VCaP (cell line): ENCODE data around the gene DGKE.

Experiments
- H3K27ac ChIP-seq: fragments of 450-650 bp; 2 replicates; pipeline ENCODE4 v1.5.1; 2017
- CTCF ChIP-seq: fragments of 450-650 bp; conservative IDR thresholded peaks from 2 replicates; pipeline ENCODE4 v1.5.1; 2017; ENCODE audit warnings: mild to moderate bottlenecking, moderate library complexity

Gene DGKE

GRCh38 chr17:56815711-56816110 is 18.2 kb upstream of the DGKE start:
- TF ChIP-seq CTCF = no peak

GRCh38 chr17:56817066-56817465 is 16.9 kb upstream of the DGKE start:
- no peak for TF ChIP-seq CTCF
- H3K27ac ChIP-seq = no peak overlapping the region

More at GRCh38 chr17:56815711-56816110, 18.2 kb upstream of the DGKE start:
- no peak overlapping the region for H3K27ac ChIP-seq

GRCh38 chr17:56819030-56819429 is 14.9 kb upstream of the DGKE start:
- TF ChIP-seq CTCF = no peak
- peak overlapping the region; percentile 9; the same call in 1 of the 2 replicates for H3K27ac ChIP-seq

- peak overlapping the region; percentile 9; the same call in 1 of the 2 replicates for H3K27ac ChIP-seq
- TF ChIP-seq CTCF = peak; percentile 87
These were observed 14.4 kb upstream of the DGKE start for GRCh38 chr17:56819431-56820145.

GRCh38 chr17:56820207-56820606 is 13.7 kb upstream of the DGKE start:
- no peak for TF ChIP-seq CTCF
- H3K27ac ChIP-seq = peak overlapping the region; percentile 9; the same call in 1 of the 2 replicates

- H3K27ac ChIP-seq = peak overlapping the region; percentile 88
- no peak for TF ChIP-seq CTCF
These were observed 12.0 kb upstream of the DGKE start for GRCh38 chr17:56821847-56822534.

GRCh38 chr17:56822725-56823124 is 11.2 kb upstream of the DGKE start:
- TF ChIP-seq CTCF = no peak
- H3K27ac ChIP-seq = peak overlapping the region; percentile 88
